Measurements from ENCODE around the gene ZNF669.
A peak's percentile ranks its signal among the peaks of the same experiment; 100 is the strongest.

Gene ZNF669

DNA sequence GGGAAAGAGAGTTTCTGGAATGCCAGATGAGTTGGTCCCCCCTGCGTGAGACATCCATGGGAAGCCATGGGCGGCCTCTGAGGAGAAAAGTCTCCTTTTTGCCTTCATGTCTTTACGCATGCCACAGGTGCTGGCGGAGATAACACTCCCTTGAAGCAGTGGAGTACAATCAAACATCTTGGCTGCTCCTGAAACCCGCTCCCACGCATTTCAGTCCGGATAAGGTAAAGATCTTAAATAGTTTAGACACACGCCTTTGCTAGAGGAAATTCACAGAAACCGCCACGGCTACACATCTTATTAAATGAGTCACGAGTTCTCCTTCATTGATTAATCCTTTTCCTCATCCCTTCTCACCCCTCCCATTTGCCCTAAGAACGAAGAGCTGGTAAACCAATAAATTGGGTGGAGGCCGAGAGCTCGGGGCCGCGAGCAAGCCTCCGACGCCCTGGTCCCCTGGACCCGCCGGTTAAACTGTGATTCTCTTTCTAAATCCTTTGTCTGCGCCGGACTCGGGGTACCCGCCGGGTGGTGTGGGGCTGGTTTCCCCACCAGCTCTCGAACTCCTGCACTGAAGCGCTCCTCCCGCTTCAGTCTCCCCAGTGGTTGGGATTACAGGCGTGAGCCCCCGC, 6.6 kb upstream of the ZNF669 start:
- DNase-seq, result peak; percentile 25

DNA sequence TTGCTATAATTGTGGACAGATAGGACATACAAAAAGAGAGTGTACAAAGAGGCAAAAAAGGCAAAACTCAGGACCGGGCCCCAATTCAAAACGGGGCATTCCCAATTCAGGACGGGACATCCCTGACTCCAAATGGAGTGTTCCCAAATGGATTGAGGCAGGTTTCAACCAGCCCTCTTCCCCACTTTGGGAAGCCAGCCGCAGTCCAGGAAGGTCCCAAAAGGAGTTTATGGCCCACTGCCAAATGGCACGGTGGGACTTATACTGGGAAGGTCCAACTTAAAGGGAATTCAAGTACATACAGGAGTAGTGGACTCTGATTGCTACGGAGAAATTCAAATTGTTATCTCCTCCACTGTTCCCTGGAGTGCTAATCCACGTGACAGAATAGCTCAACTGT, 3.5 kb upstream of the ZNF669 start:
- no peak for DNase-seq

DNA sequence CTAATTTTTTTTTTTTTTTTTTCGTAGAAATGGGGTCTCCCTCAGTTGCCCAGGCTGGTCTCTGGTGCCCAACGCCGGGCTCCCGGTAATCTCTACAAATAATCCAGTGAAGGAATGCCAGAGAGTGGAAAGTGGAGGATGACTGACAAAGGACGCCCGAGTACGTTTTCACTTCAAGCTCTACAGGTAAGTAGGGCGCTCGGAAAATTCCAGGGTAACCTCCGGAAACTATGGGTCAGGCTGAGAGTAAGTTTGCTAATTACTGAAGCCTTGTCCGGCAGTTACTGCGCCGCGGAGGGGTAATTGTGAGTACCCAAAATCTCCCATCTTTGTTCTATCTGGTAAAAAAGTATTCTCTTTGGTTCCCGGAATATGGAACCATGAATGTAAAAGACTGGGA, 1.8 kb upstream of the ZNF669 start:
- no peak for DNase-seq

DNA sequence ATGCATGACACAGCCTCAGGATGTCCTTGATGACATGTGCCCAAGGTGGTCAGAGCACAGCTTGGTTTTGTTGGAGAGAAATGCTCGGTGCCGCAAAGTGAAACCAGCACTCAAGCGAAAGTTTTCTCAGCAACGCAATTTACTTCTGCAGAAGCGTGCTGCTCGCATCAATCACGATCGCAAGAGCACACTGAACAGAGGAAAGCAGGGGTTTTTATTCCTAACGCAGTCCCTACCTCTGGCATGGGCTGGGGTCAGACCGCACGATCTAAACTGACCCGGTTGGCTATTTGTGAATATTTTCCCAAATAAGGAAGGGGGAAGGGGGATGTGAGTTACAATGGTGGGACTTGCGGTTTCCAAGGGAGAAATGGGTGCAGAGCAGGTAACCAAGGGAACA, 809 bp upstream of the ZNF669 start:
- DNase-seq, result no peak

DNA sequence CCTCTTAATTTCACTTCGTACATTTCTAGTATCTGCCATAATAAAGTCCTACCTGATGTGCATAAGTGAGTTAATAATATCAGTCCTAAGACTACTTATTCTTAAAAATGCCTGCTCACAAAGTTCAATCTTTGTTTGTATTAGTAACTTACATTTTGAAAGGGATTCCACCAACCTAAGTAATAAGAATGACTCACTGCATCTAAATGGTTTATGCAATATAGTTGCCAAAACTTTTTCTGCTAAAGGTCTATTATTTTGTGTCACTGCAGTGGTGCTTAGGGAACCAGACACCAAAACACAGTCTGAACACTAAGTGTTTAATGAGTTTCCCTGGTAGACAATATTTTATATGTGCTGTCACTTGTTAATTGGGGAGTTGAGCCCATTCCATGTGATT, 1.8 kb downstream of the ZNF669 start:
- DNase-seq, result no peak

DNA sequence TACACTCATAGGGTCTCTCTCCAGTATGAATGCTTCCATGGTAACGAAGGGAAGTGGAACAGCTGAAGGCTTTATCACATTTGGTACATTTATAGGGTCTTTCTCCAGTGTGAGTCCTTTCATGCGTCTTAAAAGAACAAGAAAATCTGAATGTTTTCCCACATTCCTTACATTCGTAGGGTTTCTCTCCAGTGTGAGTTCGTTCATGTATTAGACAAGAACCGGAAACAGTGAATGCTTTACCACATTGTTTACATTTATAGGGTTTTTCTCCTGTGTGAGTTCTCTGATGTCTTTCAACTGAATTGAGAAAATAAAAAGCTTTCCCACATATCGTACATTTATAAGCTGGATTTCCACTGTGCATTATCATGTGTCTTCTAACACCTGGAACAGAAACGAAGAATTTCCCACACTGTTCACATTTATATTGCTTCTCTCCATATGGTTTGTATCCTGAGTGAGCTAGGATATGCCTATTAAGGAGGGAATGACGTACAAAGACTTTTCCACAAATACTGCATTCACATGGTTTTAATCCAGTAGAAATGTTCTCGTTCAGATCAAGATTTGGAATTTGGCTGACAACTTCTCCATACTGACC, 3.4 kb downstream of the ZNF669 start:
- no peak for DNase-seq

DNA sequence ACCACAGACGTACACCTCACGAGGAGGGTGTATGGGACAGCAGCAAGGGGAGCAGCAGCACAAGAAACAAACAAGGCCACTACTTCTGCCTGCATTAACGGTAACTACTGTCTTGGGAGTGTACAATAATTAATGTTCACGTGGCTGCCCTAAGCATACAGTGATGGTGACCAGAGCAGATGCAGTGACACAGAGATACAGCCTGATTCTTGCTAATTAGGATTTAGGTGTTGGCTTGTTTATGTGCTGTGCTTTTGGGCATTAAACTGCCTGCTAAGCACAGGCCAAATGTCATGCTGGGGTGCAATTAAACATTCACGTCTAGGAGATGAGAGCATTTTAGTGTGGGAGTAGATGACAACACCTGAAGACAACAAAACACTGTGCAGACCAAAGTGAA, 7.2 kb downstream of the ZNF669 start:
- DNase-seq, result no peak

DNA sequence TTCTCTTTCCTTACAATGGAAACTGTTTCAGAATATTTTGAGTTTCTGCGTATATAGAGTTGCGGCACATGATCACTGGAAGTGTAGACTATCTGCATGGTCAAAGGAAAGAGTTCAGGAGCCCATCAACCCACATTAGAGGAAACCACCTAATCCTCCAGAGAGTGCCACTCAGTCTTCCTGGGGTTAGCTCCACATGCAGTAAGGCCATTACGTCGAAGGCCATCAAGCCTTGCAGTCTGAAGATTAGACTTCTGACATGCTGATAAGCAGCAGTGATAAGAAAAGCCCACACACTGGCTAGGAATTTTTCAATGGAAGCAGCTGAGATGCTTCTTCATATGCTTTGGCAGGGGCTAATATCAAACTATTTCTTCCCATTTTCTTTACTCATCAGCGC, 7.6 kb downstream of the ZNF669 start:
- DNase-seq, result no peak

DNA sequence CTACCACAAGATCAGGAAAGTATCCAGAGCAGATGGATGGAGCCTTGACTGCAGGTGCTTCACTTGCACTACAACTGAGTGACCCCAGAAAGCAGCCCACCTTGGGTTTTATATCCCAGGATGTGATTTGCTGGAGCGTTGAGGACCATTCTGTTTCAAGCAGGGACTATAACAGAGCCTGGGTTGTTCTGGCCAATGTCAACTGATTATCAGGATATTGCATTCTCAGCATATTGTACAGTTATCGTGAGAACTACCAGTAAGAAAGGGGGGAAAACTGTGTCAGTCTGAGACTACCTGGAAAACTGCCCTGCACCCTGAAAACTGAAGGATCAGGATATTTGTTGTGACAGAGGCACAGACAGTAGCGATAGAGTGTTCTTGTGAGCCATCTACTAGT, 8.0 kb downstream of the ZNF669 start:
- DNase-seq, result no peak

DNA sequence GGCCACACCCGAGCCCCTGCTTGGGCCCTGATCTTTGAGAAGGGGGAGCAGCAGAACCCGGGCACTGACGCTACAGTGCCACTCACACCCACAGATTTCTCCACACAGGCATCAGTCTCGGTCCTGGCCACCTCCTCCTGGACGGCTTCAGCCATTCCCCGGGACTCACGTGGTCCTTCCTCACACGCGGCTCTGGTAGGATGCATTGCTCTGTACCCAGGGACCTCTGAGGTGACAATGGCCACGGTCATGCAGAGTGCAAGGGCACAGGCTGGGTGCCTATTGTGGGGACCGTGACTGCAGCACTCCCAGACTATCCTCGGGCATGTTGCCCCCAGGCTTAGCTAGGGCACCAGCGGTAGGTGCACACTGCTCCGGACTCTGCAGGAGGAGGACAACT, 13.7 kb downstream of the ZNF669 start:
- DNase-seq, result no peak

DNA sequence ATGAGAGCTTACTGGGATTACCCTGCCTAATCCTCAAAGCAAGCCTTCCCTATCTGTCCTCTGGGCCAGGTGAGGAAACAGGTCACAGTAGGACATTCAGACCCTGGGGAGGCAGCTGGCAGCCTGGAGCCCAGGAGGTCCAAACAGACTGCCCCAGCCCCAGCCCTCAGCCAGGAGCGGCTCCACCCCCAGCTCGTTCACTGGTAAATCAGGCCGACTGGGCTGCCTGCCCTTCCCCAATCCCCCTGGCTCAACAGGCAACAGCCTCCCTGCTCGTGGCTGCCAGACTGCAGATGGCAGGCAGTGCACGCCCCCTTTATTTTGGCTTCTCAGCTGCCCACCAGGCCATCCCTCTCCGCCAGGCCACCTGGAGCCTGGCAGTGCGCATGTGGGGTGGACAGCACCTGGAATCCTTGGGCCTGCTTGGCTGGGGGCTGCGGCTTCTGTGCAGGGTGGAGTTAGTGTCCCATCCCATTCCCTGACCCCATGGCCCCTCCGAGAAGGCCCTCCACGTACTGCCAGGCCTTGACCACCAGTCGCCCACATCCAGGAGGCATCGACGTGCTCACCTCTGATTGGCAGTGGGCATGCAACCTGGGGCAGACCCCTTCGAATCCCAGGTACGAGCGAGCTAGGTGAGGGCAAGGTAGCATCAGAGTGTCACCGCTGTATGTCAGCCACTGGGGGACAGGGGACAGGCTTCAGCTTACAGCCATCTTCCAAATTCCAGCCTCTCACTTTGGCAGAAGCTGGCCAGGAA, 14.4 kb downstream of the ZNF669 start:
- DNase-seq, result no peak

DNA sequence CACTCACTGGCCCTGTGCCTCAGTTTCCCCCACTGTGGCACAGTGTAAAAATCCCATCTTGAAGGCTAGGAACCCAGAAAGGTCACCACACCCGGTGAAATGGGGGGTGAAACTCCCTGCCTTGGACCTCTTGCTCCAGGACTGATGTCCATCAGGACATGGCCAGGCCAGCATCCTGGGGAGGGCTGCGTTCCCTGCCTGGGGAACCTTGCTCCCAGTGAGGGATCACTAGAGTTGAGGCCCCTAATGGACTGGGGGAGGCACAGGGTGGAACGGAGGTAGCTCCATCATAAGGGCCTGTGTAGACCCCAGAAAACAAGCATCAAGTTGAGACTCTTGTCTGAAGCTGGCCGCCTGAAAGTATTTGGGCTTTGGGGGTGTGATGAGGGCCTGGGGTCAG, 15.2 kb downstream of the ZNF669 start:
- no peak for DNase-seq

DNA sequence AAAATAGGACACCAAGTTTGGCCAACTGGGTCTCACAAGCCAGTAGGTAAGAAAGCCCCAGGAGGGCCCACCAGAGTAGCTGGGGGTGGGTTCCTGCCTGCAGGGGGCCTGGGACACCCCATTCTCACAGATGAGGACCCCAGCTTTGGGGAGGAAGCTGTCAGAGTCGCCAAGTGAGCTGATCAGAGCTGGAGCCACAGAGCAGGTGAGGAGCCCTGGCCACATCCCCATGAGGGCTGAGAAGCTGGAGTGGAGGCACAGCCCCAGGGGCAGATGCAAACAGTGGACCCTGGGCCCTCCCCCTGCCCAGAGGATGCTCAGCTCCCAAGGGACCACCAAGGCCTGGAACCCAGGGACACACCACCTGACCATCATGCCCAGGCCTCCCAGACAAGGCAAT, 16.9 kb downstream of the ZNF669 start:
- DNase-seq, result no peak

DNA sequence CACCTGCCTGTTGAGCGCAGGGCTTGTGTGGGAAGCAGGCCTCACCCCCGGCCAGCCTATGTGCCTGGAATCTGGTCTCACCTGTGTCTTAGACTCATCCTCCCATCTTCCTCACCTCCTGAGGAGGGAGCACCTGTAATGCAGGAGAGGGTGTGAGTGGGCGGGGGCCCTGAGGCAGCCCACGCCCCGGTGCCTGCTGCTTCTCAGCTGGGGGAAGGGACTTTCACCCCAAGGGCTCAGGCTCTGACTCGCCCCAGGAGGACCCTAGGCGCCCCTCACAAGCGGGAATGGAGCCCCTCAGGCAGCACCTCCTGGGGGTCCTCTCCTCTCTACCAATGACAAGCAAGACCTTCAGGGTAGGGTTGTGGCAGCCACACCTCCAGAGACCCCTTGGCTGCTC, 18.8 kb downstream of the ZNF669 start:
- no peak for DNase-seq

DNA sequence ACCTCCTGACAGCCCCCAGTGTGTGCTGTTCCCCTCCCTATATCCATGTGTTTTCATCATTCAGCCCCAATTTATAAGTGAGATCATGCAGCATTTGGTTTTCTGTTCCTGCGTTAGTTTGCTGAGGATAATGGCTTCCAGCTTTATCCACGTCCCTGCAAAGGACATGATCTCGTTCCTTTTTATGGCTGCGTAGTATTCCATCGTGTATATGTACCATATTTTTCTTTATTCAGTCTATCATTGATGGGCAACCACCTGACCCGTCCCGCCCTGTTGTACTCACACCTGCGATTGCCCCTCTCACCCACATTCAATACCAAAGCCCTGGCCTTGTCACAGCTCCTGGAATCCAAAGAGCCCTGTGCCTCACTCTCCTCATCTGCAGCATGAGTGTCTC, 19.4 kb downstream of the ZNF669 start:
- no peak for DNase-seq

DNA sequence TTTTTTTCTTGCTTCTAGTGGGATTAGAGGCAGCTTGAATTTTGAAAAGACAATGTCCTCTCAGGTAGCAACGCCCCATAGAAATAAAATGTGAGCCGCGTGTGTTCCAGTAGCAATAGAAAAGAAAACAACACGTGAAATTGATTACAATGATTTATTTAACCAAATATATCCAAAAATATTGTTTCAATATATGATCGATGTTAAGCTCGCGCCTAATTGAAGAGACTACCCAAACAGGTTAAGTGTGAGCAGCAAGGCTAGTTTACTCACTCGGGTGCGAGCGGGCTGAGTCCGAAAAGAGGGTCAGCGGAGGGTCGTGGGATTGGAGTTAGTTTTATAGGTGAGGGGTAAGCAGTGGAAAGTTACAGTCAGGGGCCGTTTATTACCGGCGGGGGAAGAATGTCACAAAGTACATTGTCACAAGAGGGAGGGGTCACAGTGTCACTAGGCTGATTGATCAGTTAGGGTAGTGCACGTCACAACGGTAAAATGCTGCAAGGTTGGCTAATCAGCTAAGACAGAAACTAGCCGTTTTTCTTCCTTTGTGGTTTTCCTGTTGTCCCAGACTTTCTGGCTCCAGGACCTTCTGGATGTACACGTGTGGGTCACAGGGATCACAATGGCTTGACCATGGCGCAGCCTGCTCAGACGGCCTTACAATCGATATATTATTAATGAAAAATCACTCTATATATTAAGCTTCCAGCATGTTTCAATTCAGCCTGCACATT, 24.8 kb downstream of the ZNF669 start:
- DNase-seq, result no peak

DNA sequence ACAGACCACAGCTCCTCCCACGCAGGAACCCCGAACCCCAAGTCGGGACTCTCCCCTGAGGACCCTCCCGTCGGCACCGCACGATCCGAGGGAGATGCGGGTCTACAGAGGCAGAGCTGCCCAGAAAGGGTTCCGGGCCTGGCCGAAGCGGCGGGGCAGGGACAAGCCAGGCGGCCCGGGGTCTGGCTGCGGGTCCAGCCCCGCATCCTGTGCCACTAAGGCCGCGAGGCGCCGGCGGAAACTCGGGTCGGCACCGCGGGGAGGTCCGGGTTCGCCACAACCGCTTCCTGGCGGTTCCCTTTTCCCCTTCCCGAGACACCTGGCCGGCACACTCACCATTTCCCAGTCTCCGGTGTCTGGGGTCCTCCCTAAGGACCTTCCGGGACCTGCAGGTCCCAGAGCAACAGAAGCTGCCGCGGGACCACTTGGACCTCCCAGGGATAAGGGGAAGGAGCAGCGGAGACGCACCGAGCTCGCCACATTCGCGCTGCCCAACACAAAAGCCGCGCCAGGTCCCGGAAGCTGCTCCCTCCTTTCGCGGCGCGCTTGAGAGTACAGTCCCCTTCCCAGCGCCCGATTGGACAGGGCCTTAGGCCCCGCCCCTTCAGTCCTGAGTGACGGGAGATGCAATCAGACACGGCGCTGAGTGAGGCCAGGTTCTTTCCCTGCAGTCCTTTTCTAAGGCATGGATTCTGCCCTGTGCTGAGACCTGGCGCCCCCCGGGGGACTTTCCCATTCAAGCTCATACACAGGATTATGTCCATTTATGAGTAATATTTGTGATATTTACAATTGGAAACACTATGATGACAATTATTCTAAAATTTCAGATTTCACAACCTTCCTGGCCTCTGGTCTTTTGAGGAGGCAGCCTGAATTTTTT, 25.7 kb downstream of the ZNF669 start, which contains the start of gene ZNF670:
TSS of gene ZNF670 (minus strand) at position 554 of the 883 bp plus-strand sequence. CDS start at position 339, 215 bp downstream.
- peak; percentile 83 for DNase-seq

DNA sequence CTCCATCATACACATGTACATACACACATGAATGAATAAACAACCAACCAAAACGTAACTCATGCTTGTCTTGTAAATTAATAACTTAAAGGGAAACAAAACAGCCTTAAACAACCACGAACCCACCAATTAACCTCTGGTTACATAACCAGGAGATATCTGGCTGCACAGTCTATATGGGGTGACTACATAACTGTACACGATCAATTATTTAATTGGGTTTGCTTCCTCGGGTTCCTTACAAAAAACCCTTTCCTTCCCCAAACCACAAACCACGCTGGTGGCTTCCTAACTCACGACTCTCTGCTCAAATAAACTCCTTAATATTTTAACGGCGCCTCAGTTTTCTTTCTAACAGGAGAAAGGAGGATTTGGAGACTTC, 26.3 kb downstream of the ZNF669 start:
- DNase-seq, result no peak

DNA sequence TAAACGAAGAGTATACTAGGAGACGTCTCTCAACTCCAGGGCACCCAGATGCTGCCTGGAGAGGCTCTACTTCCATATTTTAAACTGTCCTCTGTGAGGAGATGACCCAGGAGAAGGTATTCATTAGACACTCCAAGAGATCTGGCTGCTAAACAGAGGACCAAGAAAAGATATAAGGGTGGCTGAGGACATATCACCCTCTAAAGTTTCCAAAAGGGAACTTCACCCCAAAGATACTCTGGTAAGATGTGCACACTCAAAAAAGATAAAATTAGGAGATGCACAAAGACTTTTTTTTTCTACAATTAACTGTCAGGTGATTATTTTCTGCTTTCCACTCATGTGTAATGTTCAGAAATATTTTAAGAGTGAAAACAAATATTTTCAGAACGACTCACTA, 26.9 kb downstream of the ZNF669 start:
- DNase-seq, result no peak

DNA sequence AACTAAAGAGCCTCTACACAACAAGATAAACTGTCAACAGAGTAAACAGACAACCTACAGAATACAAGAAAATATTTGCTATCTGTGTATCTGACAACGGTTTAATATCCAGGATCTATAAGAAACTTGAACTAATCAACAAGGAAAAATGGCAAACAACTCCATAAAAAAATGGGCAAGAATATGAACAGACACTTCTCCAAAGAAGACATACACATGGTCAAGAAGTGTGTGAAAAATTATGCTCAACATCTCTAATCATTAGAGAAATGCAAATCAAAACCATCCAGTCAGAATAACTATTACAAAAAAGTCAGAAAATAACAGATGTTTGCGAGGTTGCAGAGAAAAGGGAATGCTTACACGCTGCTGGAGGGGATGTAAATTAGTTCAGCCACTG, 33.5 kb downstream of the ZNF669 start:
- DNase-seq, result no peak

DNA sequence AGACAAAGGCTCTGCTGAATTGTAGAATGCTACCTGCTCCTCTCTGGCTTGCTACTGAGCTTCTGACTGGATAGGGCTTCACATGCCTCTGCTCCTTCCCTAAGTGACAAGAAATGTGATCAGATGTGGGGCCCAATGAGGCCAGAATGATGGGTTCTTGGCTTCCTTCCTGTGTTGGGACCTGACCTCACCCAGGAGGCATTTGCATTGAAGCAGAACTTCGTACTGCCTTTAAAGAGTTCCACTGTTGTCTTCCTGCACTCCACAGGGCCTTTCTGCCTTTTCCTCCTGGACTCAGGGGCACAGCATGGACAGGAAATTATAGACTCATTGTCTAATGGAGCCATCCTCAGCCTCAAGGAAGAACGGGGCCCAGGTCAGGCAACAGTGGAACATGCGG, 39.9 kb downstream of the ZNF669 start:
- DNase-seq, result no peak

DNA sequence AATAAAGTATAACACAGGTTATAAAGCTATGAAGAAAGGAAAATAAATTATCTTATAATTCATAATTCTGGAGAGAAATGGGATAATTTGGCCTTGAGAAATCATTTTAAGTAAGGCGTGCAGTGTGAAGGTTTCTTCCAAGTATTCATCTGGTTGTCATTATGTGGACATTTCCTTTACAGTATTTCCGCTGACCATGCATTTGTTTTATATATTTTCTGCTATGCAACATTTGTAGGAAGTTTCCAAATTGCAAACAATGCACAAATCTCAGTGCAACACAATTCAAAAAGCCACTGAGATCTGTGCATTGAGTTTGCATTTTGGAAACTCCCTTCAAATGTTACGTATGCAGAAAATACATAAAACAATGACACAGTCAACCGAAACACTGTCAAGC, 43.4 kb downstream of the ZNF669 start:
- DNase-seq, result no peak

DNA sequence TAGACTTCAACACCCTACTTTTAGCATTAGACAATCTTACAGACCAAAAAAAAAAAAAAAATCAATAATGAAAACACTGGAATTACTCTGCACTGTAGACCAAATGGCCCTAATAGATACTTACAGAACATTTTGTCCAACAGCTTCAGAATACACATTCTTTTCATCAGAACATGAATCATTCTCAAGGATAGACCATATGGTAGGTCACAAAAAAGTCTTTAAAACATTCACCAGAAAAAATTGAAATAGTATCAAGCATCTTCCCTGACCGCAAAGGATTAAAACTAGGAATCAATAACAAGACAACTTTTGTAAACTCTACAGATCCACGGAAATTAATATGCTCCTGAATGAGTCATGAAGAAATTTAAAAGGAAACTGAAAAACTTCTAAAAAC, 48.1 kb downstream of the ZNF669 start:
- DNase-seq, result no peak

Data from activated T-cell treated with anti-CD3 and anti-CD28 coated beads for 4 hours (primary cell).